ENCODE results near the gene FKRP. TPM values are rescaled to one million over a fixed set of nuclear protein-coding genes. Genes with fewer than 3 reads are reported as not detected.
"Not testable (repeated sequence)": the region's sequence is repeated elsewhere in the genome, so short reads cannot be mapped to it uniquely, and the experiment has no call there.

The FKRP gene
- total RNA-seq, 1 donor from 2014 or later, result 25.2 TPM

DNA sequence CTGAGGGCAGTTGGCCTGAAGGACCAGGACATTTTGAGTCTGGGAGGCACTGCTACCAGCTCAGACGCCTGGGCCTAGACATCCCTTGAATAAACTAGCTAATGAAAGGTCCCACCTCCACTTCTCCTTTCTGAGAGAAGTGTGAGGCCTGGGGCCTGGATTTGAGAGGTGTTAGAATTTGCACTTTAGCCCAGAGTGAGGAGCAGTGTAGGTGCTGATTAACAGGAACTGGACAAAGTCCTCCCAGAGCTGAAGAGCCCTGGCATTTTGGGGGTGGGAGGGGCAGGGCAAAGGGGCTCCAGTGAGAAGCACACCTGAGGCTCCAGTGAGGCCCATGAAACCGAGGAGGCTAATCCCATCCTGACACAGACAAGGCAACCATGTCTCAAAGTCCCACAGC is 57.7 kb downstream of the FKRP start:
- Mint-ChIP-seq H3K36me3 (ENCODE audit: low read depth) (no peaks in the 10 kb centered on the region), H3K9me3 (ENCODE audit: low read depth) (no peaks in the 10 kb centered on the region), H3K27ac (ENCODE audit: unreplicated experiment) (no peak overlapping the region), H3K27me3 (ENCODE audit: low read depth) (no peaks in the 10 kb centered on the region), H3K4me1 (ENCODE audit: low read depth) (no peaks in the 10 kb centered on the region), H3K4me3 (ENCODE audit: unreplicated experiment) (no peak overlapping the region)
- TF ChIP-seq, protein P1, sequence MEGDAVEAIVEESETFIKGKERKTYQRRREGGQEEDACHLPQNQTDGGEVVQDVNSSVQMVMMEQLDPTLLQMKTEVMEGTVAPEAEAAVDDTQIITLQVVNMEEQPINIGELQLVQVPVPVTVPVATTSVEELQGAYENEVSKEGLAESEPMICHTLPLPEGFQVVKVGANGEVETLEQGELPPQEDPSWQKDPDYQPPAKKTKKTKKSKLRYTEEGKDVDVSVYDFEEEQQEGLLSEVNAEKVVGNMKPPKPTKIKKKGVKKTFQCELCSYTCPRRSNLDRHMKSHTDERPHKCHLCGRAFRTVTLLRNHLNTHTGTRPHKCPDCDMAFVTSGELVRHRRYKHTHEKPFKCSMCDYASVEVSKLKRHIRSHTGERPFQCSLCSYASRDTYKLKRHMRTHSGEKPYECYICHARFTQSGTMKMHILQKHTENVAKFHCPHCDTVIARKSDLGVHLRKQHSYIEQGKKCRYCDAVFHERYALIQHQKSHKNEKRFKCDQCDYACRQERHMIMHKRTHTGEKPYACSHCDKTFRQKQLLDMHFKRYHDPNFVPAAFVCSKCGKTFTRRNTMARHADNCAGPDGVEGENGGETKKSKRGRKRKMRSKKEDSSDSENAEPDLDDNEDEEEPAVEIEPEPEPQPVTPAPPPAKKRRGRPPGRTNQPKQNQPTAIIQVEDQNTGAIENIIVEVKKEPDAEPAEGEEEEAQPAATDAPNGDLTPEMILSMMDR (IDR thresholded peaks at IDR 0.05), result no peak
- no peak for DNase-seq (ENCODE audit: low spot score)

DNA sequence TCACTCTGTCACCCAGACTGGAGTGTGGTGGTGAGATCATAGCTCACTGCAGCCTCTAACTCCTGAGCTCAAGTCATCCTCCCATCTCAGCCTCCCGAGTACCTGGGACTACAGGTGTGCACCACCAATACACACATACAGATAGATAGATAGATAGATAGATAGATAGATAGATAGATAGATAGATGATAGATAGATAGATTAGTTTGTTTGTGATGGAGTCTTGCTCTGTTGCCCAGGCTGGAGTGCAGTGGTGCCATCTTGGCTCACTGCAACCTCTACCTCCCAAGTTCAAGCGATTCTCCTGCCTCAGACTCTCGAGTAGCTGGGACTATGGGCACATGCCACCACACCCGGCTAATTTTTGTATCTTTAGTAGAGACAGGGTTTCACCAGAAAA is 58.6 kb downstream of the FKRP start:
- H3K36me3 Mint-ChIP-seq (ENCODE audit: low read depth); DNase-seq (ENCODE audit: low spot score); H3K27me3 Mint-ChIP-seq (ENCODE audit: low read depth); H3K4me1 Mint-ChIP-seq (ENCODE audit: low read depth); H3K4me3 Mint-ChIP-seq (ENCODE audit: unreplicated experiment); H3K9me3 Mint-ChIP-seq (ENCODE audit: low read depth); H3K27ac Mint-ChIP-seq (ENCODE audit: unreplicated experiment): not testable (repeated sequence)

DNA sequence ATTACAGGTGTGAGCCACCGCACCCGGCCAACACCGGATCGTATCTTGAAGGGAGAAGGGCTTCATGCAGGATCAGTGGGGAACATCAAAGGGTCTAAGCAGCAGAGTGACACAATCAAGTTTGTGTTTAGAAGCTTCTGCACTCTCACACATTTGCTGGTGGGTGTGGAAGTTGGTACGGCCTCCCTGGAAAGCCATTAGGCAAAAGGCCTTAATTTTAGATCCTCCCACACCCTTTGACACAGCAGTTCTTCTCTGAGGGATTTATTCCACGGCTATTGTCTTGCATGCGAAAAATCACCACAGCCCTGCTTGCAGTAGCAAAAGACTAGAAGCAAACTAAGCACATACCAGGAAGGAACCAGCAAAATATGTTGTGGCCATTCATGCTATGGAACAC is 60.8 kb downstream of the FKRP start:
- H3K36me3 Mint-ChIP-seq (ENCODE audit: low read depth), result no peaks in the 10 kb centered on the region
- H3K27me3 Mint-ChIP-seq (ENCODE audit: low read depth), result no peaks in the 10 kb centered on the region
- H3K4me1 Mint-ChIP-seq (ENCODE audit: low read depth), result no peaks in the 10 kb centered on the region
- no peak for DNase-seq (ENCODE audit: low spot score)
- no peaks in the 10 kb centered on the region for H3K9me3 Mint-ChIP-seq (ENCODE audit: low read depth)
- no peak overlapping the region for H3K27ac Mint-ChIP-seq (ENCODE audit: unreplicated experiment)
- TF ChIP-seq, protein P1 (IDR thresholded peaks at IDR 0.05), result no peak
- no peak overlapping the region for H3K4me3 Mint-ChIP-seq (ENCODE audit: unreplicated experiment)

Small RNAs within 50 kb of the gene (microRNA-seq; reads per million reads assigned to microRNA genes)
- 10.5 reads per million, percentile 23 among the genes with 10 or more reads in this experiment for gene MIR320E (ENCODE audit: borderline number of aligned reads)

Other genes with a start within 250 kb of the FKRP start
- 137 to 148 TPM (median 144 TPM) in 3 replicates for gene CALM3, start 144.7 kb upstream of the FKRP start, total RNA-seq
- 0.80 to 2.4 TPM (median 2.2 TPM) in 3 replicates for gene PTGIR, start 121.0 kb upstream of the FKRP start, total RNA-seq
- not detected in 3 replicates for gene GNG8, start 109.9 kb upstream of the FKRP start, total RNA-seq
- 17.1 to 18.7 TPM (median 18.5 TPM) in 3 replicates for gene DACT3, start 84.9 kb upstream of the FKRP start, total RNA-seq
- 21.9 to 31.9 TPM (median 23.3 TPM) in 3 replicates for gene PRKD2, start 28.9 kb upstream of the FKRP start, total RNA-seq
- gene STRN4, start 393 bp downstream of the FKRP start, total RNA-seq, result 69.8 to 77.3 TPM (median 76.7 TPM) in 3 replicates
- gene SLC1A5, start 42.5 kb downstream of the FKRP start, total RNA-seq, result 77.3 to 310 TPM (median 304 TPM) in 3 replicates
- gene AP2S1, start 104.8 kb downstream of the FKRP start, total RNA-seq, result 168 to 189 TPM (median 173 TPM) in 3 replicates
- 60.1 to 70.9 TPM (median 70.2 TPM) in 3 replicates for gene ARHGAP35, start 114.9 kb downstream of the FKRP start, total RNA-seq

Data from chondrocyte (in vitro differentiated cells).